Mucosa of gallbladder (tissue), 1 donor: ENCODE data around the gene CAND2. TPM values are rescaled to one million over a fixed set of nuclear protein-coding genes. Genes with fewer than 3 reads are reported as not detected.

Experiments used
- total RNA-seq: library from RNA; stranded (reverse); gene quantifications from one replicate; pipeline ENCODE4 v1.2.1, GENCODE V29; 2021
- donor health status: DM: no; HTN: no; CAD: no.

CAND2 gene
- total RNA-seq, 1 donor from 2014 or later: 12.1 TPM

Other genes starting within 250 kb of the CAND2 start
- gene MKRN2, start 239.6 kb upstream of the CAND2 start, total RNA-seq: 24.5 TPM
- 79.5 TPM for gene RAF1, start 132.6 kb upstream of the CAND2 start, total RNA-seq
- not detected for gene TMEM40, start 37.4 kb upstream of the CAND2 start, total RNA-seq
- gene RPL32, start 44.9 kb downstream of the CAND2 start, total RNA-seq: 975 TPM